Ovary (tissue), 3 donors: ENCODE data around the gene EFNA3.

Experiments used
- CTCF ChIP-seq, 3 donors: fragments of 450-650 bp in 2 of 3; fragments of 200-600 bp in 1 of 3; IDR thresholded peaks; one replicate each; pipeline versions ENCODE4 v1.5.1 to v1.8.0; 2016 to 2022; ENCODE audit warnings: antibody characterized with exemption in 3 of 3, mild to moderate bottlenecking in 1 of 3
- POLR2A ChIP-seq: fragments of 450-650 bp; IDR thresholded peaks from one replicate; pipeline ENCODE4 v1.6.1; 2017; ENCODE audit warnings: antibody characterized with exemption, mild to moderate bottlenecking, moderate library complexity
- donor health status: DM: no; HTN: no; CAD: no.

- no peak for TF ChIP-seq POLR2A
- no peak for TF ChIP-seq CTCF (IDR thresholded peaks at IDR 0.05)
Observed at GRCh38 chr1:155071701-155072100, 6.9 kb upstream of the EFNA3 start.
